GM23338 (cell line): ENCODE results near the gene DOCK1. TPM values are rescaled to one million over a fixed set of nuclear protein-coding genes. Genes with fewer than 3 reads are reported as not detected.

ENCODE experiments used
- ATAC-seq: fragments of 200-7000 bp; cut with Tn5 transposase; 3 replicates; pipeline ENCODE4 v1.9.1; 2020
- DNase-seq: peaks from one replicate; pipeline ENCODE4 v3.0.0-alpha.2; 2015; ENCODE audit warnings: low spot score
- H2AFZ ChIP-seq: fragments of 200-600 bp; sonication (generic); 2 replicates; pipeline ENCODE4 v1.8.0; 2016; ENCODE audit warnings: antibody characterized with exemption, mild to moderate bottlenecking, moderate library complexity
- H3F3A ChIP-seq: fragments of 200-600 bp; sonication (generic); replicated peaks from 2 replicates; pipeline ENCODE4 v1.8.0; 2017; ENCODE audit warnings: antibody characterized with exemption, mixed run types, low read depth
- H3K27ac ChIP-seq: fragments of 200-600 bp; sonication (generic); 2 replicates; pipeline ENCODE4 v1.6.1; 2016; ENCODE audit warnings: low read depth
- H3K27me3 ChIP-seq: fragments of 200-600 bp; sonication (generic); 2 replicates; pipeline ENCODE4 v1.8.0; 2016; ENCODE audit warnings: mild to moderate bottlenecking, mixed run types, moderate library complexity; ENCODE audit not compliant: insufficient read depth
- H3K36me3 ChIP-seq: fragments of 200-600 bp; sonication (generic); 2 replicates; pipeline ENCODE4 v1.8.0; 2016; ENCODE audit warnings: mild to moderate bottlenecking; ENCODE audit not compliant: insufficient read depth
- H3K4me1 ChIP-seq: fragments of 200-600 bp; sonication (generic); 2 replicates; pipeline ENCODE4 v1.8.0; 2016; ENCODE audit warnings: mild to moderate bottlenecking, moderate library complexity; ENCODE audit not compliant: insufficient read depth
- H3K4me2 ChIP-seq: fragments of 200-600 bp; sonication (generic); 2 replicates; pipeline ENCODE4 v1.7.1; 2017; ENCODE audit warnings: mixed run types
- H3K4me3 ChIP-seq: fragments of 200-600 bp; sonication (generic); 2 replicates; pipeline ENCODE4 v1.6.1; 2016; ENCODE audit warnings: mixed run types
- H3K79me2 ChIP-seq: fragments of 200-600 bp; sonication (generic); replicated peaks from 2 replicates; pipeline ENCODE4 v1.8.0; 2017; ENCODE audit warnings: mild to moderate bottlenecking; ENCODE audit not compliant: insufficient read depth
- H3K9me2 ChIP-seq: fragments of 200-600 bp; sonication (generic); 2 replicates; pipeline ENCODE4 v1.8.0; 2017; ENCODE audit not compliant: insufficient read depth
- H4K20me1 ChIP-seq: fragments of 200-600 bp; sonication (generic); replicated peaks from 2 replicates; pipeline ENCODE4 v1.8.0; 2017; ENCODE audit warnings: mild to moderate bottlenecking; ENCODE audit not compliant: insufficient read depth
- H3K27ac Mint-ChIP-seq: 2 replicates; pipeline ENCODE4 v1.8.0; 2020; ENCODE audit warnings: inconsistent platforms, mild to moderate bottlenecking, moderate library complexity, mixed read lengths
- H3K27me3 Mint-ChIP-seq: 3 replicates; pipeline ENCODE4 v1.8.0; 2022; ENCODE audit warnings: low read depth, mild to moderate bottlenecking, moderate library complexity, mixed read lengths, inconsistent platforms; ENCODE audit not compliant: insufficient read depth, poor library complexity
- H3K36me3 Mint-ChIP-seq: 3 replicates; pipeline ENCODE4 v1.8.0; 2021; ENCODE audit warnings: low read depth, mild to moderate bottlenecking, inconsistent platforms, moderate library complexity, mixed read lengths
- H3K4me1 Mint-ChIP-seq: 3 replicates; pipeline ENCODE4 v1.8.0; 2020; ENCODE audit warnings: mild to moderate bottlenecking, inconsistent platforms, mixed read lengths
- H3K4me3 Mint-ChIP-seq: 3 replicates; pipeline ENCODE4 v1.8.0; 2021; ENCODE audit warnings: moderate library complexity, mild to moderate bottlenecking, inconsistent platforms, mixed read lengths
- H3K9me3 Mint-ChIP-seq: 3 replicates; pipeline ENCODE4 v1.8.0; 2020; ENCODE audit warnings: moderate library complexity, mild to moderate bottlenecking, inconsistent platforms, mixed read lengths
- ETS1 ChIP-seq: IDR thresholded peaks from 2 replicates; pipeline ENCODE4 v1.6.1; 2016; ENCODE audit warnings: antibody characterized with exemption
- EZH2phosphoT487 ChIP-seq: fragments of 200-600 bp; sonication (generic); IDR thresholded peaks from one replicate; pipeline ENCODE4 v1.8.1; 2018; ENCODE audit warnings: antibody characterized with exemption; ENCODE audit not compliant: unreplicated experiment
- JUNB ChIP-seq: IDR thresholded peaks from one replicate; pipeline ENCODE4 v1.6.1; 2016; ENCODE audit warnings: antibody characterized with exemption; ENCODE audit not compliant: unreplicated experiment
- NANOG ChIP-seq: IDR thresholded peaks from 2 replicates; pipeline ENCODE4 v1.6.1; 2016; ENCODE audit warnings: antibody characterized with exemption, borderline replicate concordance
- POLR2AphosphoS5 ChIP-seq: IDR thresholded peaks from 2 replicates; pipeline ENCODE4 v1.6.1; 2016; ENCODE audit warnings: antibody characterized with exemption, low read depth
- ZNF114 ChIP-seq: fragments of 250-450 bp; sonication (Bioruptor Pico); IDR thresholded peaks from 2 replicates; pipeline ENCODE4 v1.5.0; 2020; ENCODE audit warnings: mild to moderate bottlenecking, moderate library complexity
- ZNF331 ChIP-seq: fragments of 250-450 bp; sonication (Bioruptor Pico); IDR thresholded peaks from 2 replicates; pipeline ENCODE4 v1.5.0; 2020; ENCODE audit warnings: low read depth, mild to moderate bottlenecking, moderate library complexity
- ZNF462 ChIP-seq: fragments of 250-450 bp; sonication (Bioruptor Pico); IDR thresholded peaks from 2 replicates; pipeline ENCODE4 v1.5.0; 2020; ENCODE audit warnings: mild to moderate bottlenecking, moderate library complexity
- polyA plus RNA-seq: library from polyadenylated mRNA; unstranded; fragments of >200 nt; fragmentation: Nextera tagmentation; extraction: Ambion mirVana; gene quantifications from 2 replicates; pipeline ENCODE4 v1.2.1, GENCODE V29; 2016
- total RNA-seq: library from RNA; depleted of rRNA; stranded (reverse); fragments of >200 nt; shearing (Covaris generic); gene quantifications from 2 replicates; pipeline ENCODE4 v1.2.3, GENCODE V29; 2014

DOCK1 gene
- total and polyA plus RNA-seq, 2 experiments from 2014 or later = 13.2 to 55.3 TPM

GRCh38 chr10:127431525-127431924 lies 526.3 kb downstream of the DOCK1 start (continued):
- TF ChIP-seq NANOG = no peak
- TF ChIP-seq JUNB = no peak
- TF ChIP-seq ETS1 = no peak

- TF ChIP-seq ZNF462 (CRISPR knock-in tag) = no peak
- no peak for TF ChIP-seq EZH2phosphoT487
- TF ChIP-seq ZNF114 (CRISPR knock-in tag) = no peak
- no peak for TF ChIP-seq POLR2AphosphoS5
- no peak for TF ChIP-seq ZNF331
- Histone ChIP-seq H4K20me1 (no peaks in the 10 kb centered on the region), H3F3A (no peaks in the 10 kb centered on the region), H3K9me2 (peaks cover 3% of the 10 kb centered on the region; the same call in 1 of the 2 replicates), H3K79me2 (no peaks in the 10 kb centered on the region), H3K4me1 (no peaks in the 10 kb centered on the region), H3K27me3 (no peaks in the 10 kb centered on the region), H3K27ac (no peak overlapping the region), H3K36me3 (no peaks in the 10 kb centered on the region), H2AFZ (no peak overlapping the region), H3K4me3 (no peak overlapping the region), H3K4me2 (no peak overlapping the region)
- Mint-ChIP-seq H3K36me3 (peaks cover 56% of the 10 kb centered on the region), H3K27ac (no peak overlapping the region), H3K4me1 (no peaks in the 10 kb centered on the region), H3K4me3 (no peak overlapping the region), H3K27me3 (peaks cover 3% of the 10 kb centered on the region), H3K9me3 (peaks cover 20% of the 10 kb centered on the region)
- no peak for ATAC-seq
- DNase-seq = no peak
These were observed 528.8 kb downstream of the DOCK1 start for GRCh38 chr10:127434006-127434405.
